ENCODE results near the gene HAGH. TPM values are rescaled to one million over a fixed set of nuclear protein-coding genes. Genes with fewer than 3 reads are reported as not detected.

HAGH gene
- total RNA-seq, 1 donor from 2014 or later, result 35.9 TPM

DNA sequence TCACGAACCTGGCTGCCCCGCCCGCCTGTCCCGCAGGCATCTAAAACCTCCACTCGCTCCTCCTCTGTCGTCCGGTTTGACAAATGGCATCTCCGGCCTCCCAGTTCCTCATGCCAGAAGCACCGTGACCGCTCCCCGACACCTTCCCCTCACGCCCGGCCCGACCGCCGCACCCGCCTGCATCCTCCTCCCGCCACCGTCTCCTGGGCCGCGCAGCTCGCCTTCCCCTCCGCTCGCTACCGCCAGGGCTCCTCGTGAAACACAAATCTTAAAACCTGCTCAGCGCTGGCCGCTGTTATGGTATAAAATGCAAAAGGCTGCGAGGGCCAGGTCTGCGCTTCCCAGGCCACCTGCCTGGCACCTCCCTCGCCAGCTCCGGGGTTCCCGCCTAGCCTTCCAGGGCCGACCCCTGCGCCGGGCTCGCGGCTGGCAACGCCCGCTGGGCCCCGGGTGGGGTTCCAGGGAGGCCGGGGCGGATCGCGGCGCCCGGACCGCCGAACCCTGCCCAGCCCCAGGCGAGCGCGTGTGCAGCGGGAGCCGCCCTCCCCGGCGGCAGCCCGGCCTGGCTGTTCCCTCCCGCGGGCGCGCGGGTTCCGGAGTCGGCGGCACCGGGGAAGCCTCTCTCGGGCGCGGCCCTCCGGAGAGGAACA is 44.7 kb downstream of the HAGH start:
- Mint-ChIP-seq H3K4me3 (ENCODE audit: unreplicated experiment) (peak overlapping the region; percentile 94), H3K36me3 (ENCODE audit: low read depth, unreplicated experiment) (peaks cover 2% of the 10 kb centered on the region), H3K9me3 (ENCODE audit: unreplicated experiment) (no peaks in the 10 kb centered on the region), H3K4me1 (ENCODE audit: low read depth, unreplicated experiment) (peaks cover 9% of the 10 kb centered on the region), H3K27me3 (ENCODE audit: low read depth, unreplicated experiment) (no peaks in the 10 kb centered on the region), H3K27ac (ENCODE audit: unreplicated experiment) (peak overlapping the region; percentile 95)
- Histone ChIP-seq H4K20me1 (ENCODE audit: insufficient read depth, low read length) (peaks cover 55% of the 10 kb centered on the region), H3K27ac (ENCODE audit: low read depth, low read length) (peak overlapping the region; percentile 45), H3K4me2 (ENCODE audit: low read length) (peak overlapping the region; percentile 95), H2AFZ (ENCODE audit: low read depth, low read length) (peak overlapping the region; percentile 32), H3K4me3 (ENCODE audit: insufficient read depth, low read depth, low read length) (peak overlapping the region; percentile 75), H3K36me3 (ENCODE audit: insufficient read depth, low read length) (peaks cover 2% of the 10 kb centered on the region), H3K9me3 (ENCODE audit: insufficient read depth, low read depth, low read length) (no peaks in the 10 kb centered on the region), H3K79me2 (ENCODE audit: insufficient read depth, low read length) (peaks cover 59% of the 10 kb centered on the region), H3K9ac (ENCODE audit: low read length) (peak overlapping the region; percentile 81), H3K4me1 (ENCODE audit: insufficient read depth, low read length) (peaks cover 12% of the 10 kb centered on the region), H3K27me3 (ENCODE audit: insufficient read depth, low read length) (no peaks in the 10 kb centered on the region)
- FAIRE-seq, result no peak
- no peak for DNase-seq (ENCODE audit: low read depth)
- TF ChIP-seq CTCF (IDR thresholded peaks at IDR 0.05; ENCODE audit: insufficient read depth, low read depth, low read length), result no peak
- no peak for TF ChIP-seq EZH2 (IDR thresholded peaks at IDR 0.05; ENCODE audit: insufficient read depth, low read length)

DNA sequence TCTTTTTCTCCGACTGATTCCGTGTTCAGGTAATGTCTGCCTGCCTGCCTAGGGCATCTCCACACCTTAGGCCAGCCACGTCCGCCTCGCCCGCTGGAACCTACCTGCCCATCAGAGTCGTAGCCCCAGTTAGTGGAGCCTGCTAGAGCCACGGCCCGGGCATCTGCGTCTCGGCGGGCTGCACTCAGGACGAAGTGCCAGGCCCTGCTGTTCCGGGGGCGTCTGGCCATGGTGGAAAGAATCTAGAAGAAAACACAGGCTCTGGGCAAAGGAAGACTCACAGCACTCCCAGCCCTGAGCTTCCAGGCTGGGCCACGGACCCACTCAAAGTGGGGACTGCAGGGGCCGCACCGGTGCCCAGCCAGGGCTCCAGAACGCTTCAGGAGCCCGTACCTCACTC is 45.4 kb downstream of the HAGH start:
- peak overlapping the region; percentile 95 for H3K4me2 ChIP-seq (ENCODE audit: low read length)
- H3K4me3 ChIP-seq (ENCODE audit: insufficient read depth, low read depth, low read length), result peak overlapping the region; percentile 75
- H3K9me3 ChIP-seq (ENCODE audit: insufficient read depth, low read depth, low read length), result no peaks in the 10 kb centered on the region
- H3K27me3 ChIP-seq (ENCODE audit: insufficient read depth, low read length), result no peaks in the 10 kb centered on the region
- no peak overlapping the region for H3K27ac ChIP-seq (ENCODE audit: low read depth, low read length)
- Mint-ChIP-seq H3K4me3 (ENCODE audit: unreplicated experiment) (peak overlapping the region; percentile 94), H3K4me1 (ENCODE audit: low read depth, unreplicated experiment) (peaks cover 9% of the 10 kb centered on the region), H3K36me3 (ENCODE audit: low read depth, unreplicated experiment) (peaks cover 2% of the 10 kb centered on the region), H3K27me3 (ENCODE audit: low read depth, unreplicated experiment) (no peaks in the 10 kb centered on the region), H3K9me3 (ENCODE audit: unreplicated experiment) (no peaks in the 10 kb centered on the region), H3K27ac (ENCODE audit: unreplicated experiment) (peak overlapping the region; percentile 95)
- H3K4me1 ChIP-seq (ENCODE audit: insufficient read depth, low read length), result peaks cover 12% of the 10 kb centered on the region
- DNase-seq (ENCODE audit: low read depth) (no peak), FAIRE-seq (no peak)
- TF ChIP-seq CTCF (IDR thresholded peaks at IDR 0.05; ENCODE audit: insufficient read depth, low read depth, low read length), result no peak
- H2AFZ ChIP-seq (ENCODE audit: low read depth, low read length), result no peak overlapping the region
- H3K79me2 ChIP-seq (ENCODE audit: insufficient read depth, low read length), result peaks cover 52% of the 10 kb centered on the region
- peaks cover 2% of the 10 kb centered on the region for H3K36me3 ChIP-seq (ENCODE audit: insufficient read depth, low read length)
- H3K9ac ChIP-seq (ENCODE audit: low read length), result peak overlapping the region; percentile 81
- H4K20me1 ChIP-seq (ENCODE audit: insufficient read depth, low read length), result peaks cover 48% of the 10 kb centered on the region

GRCh38 chr16:1780677-1781072 is 46.0 kb downstream of the HAGH start:
- peak overlapping the region; percentile 95 for H3K4me2 ChIP-seq (ENCODE audit: low read length)
- Mint-ChIP-seq H3K27me3 (ENCODE audit: low read depth, unreplicated experiment) (no peaks in the 10 kb centered on the region), H3K9me3 (ENCODE audit: unreplicated experiment) (no peaks in the 10 kb centered on the region), H3K27ac (ENCODE audit: unreplicated experiment) (peak overlapping the region; percentile 95), H3K36me3 (ENCODE audit: low read depth, unreplicated experiment) (peaks cover 2% of the 10 kb centered on the region), H3K4me1 (ENCODE audit: low read depth, unreplicated experiment) (peaks cover 9% of the 10 kb centered on the region), H3K4me3 (ENCODE audit: unreplicated experiment) (peak overlapping the region; percentile 94)
- DNase-seq (ENCODE audit: low read depth) (no peak), FAIRE-seq (no peak)
- H2AFZ ChIP-seq (ENCODE audit: low read depth, low read length), result no peak overlapping the region
- H3K27ac ChIP-seq (ENCODE audit: low read depth, low read length), result no peak overlapping the region
- H3K4me3 ChIP-seq (ENCODE audit: insufficient read depth, low read depth, low read length), result no peak overlapping the region
- peaks cover 2% of the 10 kb centered on the region for H3K36me3 ChIP-seq (ENCODE audit: insufficient read depth, low read length)
- H3K9ac ChIP-seq (ENCODE audit: low read length), result peak overlapping the region; percentile 81
- H3K27me3 ChIP-seq (ENCODE audit: insufficient read depth, low read length), result no peaks in the 10 kb centered on the region
- peaks cover 43% of the 10 kb centered on the region for H4K20me1 ChIP-seq (ENCODE audit: insufficient read depth, low read length)
- H3K4me1 ChIP-seq (ENCODE audit: insufficient read depth, low read length), result peaks cover 12% of the 10 kb centered on the region
- TF ChIP-seq CTCF (IDR thresholded peaks at IDR 0.05; ENCODE audit: insufficient read depth, low read depth, low read length) (no peak), EZH2 (IDR thresholded peaks at IDR 0.05; ENCODE audit: insufficient read depth, low read length) (no peak)
- H3K79me2 ChIP-seq (ENCODE audit: insufficient read depth, low read length), result peaks cover 47% of the 10 kb centered on the region
- H3K9me3 ChIP-seq (ENCODE audit: insufficient read depth, low read depth, low read length), result no peaks in the 10 kb centered on the region
